HG03060 (cell line): Measurements from ENCODE around the gene ABHD14A.

Experiments
- ATAC-seq: cut with Tn5 transposase; IDR thresholded peaks from one replicate; pipeline ENCODE4 v1.9.1; 2021; ENCODE audit warnings: low read depth, moderate number of reproducible peaks; ENCODE audit not compliant: unreplicated experiment

ABHD14A gene

DNA sequence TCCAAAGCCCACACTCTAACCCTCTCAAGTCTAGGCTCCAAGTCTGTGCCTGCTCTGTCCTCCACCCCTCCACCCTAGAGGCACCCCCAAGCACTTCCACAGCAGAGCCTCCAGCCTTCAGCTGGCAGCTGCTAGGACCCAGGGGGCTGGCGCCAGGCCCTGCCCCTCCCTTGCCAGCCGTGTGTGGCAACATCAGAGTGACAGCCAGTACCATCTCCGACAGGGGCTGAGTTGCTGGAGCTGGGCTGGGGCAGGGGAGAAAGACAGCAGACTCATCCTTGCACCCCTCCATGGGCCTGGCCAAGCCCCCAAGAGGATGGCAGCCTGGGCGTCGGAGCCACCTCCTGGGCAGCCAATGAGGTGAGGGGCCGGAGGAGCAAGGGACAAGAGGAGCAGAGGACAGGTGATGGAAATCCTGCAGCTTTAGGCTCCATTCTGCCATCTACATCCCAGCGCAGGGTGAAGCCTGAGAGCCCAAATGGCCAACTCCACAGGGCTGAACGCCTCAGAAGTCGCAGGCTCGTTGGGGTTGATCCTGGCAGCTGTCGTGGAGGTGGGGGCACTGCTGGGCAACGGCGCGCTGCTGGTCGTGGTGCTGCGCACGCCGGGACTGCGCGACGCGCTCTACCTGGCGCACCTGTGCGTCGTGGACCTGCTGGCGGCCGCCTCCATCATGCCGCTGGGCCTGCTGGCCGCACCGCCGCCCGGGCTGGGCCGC is 19.5 kb upstream of the ABHD14A start, which contains the start of gene GPR62:
Gene GPR62 (plus strand): TSS at position 207 of the 718 bp plus-strand sequence. CDS start 272 bp downstream, at position 479.
- no peak for ATAC-seq

GRCh38 chr3:51955893-51956770 is 18.7 kb upstream of the ABHD14A start:
- no peak for ATAC-seq

DNA sequence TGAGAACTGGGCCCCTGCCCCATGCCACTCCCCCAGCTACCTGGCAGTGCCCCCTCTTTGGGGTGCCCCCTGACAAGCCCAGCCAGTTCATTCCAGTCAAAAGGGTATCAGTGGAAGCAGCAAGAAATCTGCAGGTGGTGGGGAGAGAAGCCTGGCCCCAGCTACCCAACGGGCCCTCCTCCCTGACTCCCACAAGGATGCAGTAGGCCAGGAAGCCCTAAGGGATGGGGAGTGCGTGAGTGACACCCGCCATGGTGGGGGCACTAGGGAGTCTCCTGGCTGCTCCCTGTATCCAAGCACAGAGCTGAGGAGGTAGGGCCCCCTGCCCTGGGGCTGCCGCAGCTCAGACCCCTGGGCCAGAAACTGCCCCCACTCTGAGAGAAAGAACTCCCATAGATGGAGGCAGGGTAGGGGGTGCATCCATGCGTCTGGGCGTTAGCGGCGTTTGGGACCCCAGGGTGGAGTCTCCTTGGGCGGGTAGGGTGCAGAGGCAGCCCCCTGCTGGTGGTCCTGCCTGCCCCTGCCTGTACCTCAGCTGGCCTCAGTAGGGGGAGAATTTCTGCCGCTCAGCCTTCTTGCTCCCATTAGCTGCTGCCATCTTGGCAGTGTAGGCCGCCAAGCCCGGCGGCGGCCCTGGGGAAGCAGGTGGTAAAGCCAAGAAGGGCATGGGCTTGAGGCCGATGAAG is 17.2 kb upstream of the ABHD14A start:
- no peak for ATAC-seq

- no peak for ATAC-seq
Measured at GRCh38 chr3:51958603-51959521, 16.0 kb upstream of the ABHD14A start.

DNA sequence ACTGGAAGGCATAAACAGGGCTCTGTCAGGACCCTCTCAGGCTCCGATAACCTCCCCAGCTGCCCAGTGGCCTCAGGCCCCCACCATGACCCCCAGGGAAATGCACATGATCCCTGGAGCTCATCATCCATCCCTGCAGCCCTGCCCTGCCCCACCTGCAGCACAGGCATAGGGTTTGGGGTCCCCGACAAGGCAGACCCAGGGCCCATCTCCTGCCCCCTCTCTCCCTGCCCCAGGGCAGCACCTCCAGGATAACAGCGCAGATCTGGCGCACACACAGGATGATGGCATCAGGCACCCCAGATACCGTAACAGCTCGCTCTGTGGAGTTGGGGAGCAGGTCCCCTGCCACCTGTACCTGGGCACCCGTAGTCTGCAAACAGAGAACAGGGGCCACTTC is 15.2 kb upstream of the ABHD14A start:
- no peak for ATAC-seq

DNA sequence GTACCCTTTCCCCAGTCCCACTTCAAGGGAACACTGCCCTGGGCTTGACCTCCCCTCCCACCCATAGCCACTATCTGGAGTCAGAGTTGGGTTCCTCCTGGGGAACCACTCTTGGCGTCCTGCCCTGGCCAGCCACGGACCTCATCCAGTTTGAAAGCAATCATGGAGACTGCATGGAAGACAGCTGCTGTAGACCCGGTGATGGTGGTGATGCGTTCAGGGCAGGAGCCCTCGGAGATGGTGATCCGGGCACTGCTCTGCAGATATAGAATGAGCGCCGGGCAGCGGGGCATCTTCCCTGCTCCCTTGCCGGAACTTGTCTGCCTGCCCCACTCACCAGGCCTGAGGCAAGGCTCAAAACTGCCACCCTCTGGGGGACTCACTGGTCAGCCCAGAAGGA is 14.5 kb upstream of the ABHD14A start:
- no peak for ATAC-seq

DNA sequence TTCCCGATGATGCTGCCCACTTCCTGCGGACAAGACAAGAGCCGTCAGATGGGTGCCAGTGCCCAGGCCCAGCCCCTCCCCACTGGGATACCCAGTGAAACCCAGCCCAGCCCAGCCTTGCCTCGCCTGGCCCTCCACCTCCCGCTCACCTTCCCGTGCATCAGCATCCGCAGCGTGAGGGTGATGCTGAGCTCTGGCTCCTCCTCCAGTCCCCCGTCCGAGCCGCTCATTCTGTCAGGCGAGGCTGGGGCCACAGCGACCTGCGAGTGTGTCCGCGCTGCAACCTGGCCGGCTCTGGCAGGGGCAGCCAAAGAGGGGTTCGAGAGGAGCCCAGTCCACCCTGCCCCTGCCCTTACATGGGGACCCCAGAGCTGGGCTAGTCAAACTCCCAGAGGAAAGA is 13.9 kb upstream of the ABHD14A start:
- no peak for ATAC-seq

DNA sequence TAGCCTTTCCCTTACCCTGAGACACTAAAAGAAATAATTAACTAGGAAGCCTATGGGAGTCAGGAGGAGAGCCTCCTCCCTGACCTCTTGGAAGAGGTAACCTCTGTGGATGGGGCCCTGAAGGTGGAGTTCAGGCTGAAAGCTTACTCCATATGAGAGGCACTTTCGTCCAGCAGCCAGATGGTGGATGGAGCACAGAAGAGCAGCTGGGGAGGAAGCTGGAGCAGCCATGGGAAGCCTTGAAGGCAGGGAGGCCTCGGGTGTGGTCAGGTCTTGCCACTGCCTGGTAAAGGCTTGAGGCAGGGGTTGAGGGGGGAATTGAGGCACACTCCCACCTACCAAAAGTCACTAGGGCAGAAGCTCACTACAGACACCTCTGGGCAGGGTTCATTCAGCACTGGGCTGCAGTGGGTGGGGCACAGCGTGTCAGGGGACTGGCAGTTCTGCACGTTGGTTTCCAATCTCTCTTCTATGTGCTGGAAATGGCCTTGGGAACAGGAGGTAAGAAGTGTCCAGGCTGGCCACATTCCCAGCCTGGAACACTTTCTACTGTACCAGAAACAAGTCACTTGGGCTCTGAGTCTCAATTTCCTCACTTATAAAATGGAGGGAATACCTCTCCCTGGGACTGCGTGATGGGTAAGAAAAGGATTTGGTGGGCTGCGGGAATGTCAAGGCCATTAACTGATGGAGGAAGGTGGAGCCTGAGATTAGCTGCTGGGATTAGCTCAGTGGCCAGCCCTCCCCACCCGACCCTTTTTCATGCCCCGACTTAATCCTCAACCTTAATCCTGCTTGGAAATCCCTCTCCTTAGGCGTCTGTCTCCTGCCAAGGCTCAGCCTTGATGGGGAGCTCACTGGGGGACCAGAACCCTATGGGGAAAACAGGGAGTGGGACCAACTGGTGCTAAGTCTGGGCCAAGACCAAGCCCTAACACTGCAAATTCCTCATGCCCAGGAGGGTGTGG is 13.0 kb upstream of the ABHD14A start:
- no peak for ATAC-seq

DNA sequence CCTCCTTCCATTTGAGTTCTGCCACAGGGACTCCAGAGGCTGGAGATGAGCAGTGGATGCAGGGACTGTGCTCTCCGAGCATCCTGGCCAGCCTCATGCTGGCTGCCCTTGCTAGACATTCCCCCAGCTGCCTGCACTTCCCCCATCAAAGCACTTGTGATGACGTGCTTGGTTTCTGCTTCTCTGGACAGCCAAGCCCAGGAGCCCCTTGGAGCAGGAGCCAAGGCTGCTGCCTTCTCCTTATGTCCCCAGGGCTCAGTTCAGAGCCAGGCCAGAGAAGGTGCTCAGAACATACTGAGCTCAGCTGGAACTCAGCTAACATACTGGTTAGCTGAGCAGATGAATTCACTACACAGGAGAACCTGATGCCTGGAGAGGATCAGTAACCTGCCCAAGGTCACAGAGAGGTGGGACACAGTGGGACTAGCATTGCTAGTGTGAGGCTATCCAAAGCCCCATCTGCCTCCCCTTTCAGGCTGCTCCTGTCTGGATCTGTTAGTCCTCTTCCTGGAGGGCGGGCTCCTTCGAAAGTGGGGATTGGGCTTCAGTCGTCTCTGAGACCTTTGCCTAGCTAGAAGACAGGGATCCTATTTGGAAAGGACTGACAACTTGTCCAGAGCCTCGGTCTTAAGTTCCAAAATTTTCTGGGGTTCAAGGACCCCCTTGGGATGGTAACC is 11.9 kb upstream of the ABHD14A start:
- no peak for ATAC-seq

DNA sequence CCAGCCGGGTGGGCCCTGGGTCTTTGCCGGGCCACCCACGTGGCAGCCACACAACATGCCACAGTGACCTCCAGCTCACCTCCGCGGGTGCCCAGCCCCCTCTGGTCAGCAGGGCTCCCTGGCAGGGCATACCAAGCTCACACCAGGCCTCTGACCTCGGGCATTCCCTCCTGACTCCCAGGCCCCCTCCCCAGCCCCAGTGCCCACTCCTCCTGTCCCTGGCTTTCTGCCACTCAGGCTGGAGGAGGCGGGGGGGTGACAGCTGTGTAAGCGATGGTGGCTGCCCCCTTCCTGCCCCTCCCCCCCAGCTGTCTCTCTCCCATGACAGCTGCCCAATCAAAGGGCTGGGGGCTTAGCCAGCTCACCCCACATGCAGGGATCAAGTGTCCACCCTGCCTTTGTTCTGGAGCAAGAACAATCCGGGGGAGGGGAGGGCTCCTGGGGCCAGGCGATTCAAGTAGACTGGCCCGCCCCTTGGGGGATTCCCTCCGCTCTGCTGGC is 10.9 kb upstream of the ABHD14A start:
- ATAC-seq: no peak

GRCh38 chr3:51964521-51964920 is 10.3 kb upstream of the ABHD14A start:
- ATAC-seq: no peak

DNA sequence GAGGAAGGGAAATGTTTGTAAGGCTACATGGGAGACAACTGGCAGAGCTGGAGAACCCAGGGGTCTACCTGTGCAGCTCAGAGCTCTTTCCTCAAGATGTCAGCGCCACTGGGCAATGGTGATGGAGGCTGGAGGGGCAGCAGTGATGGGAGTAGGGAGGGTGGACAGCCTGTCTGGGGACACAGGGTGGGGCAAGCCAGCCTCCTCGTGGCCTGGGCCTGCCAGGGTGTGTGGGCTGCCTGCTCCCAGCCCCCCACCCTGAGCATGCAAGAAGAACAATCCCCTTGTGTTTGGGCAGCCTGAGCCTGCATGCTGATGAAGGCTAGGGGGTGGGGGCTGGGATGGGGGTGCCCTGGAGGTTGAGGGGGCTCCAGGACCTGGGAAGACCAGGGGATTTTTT is 8.8 kb upstream of the ABHD14A start:
- ATAC-seq: no peak

DNA sequence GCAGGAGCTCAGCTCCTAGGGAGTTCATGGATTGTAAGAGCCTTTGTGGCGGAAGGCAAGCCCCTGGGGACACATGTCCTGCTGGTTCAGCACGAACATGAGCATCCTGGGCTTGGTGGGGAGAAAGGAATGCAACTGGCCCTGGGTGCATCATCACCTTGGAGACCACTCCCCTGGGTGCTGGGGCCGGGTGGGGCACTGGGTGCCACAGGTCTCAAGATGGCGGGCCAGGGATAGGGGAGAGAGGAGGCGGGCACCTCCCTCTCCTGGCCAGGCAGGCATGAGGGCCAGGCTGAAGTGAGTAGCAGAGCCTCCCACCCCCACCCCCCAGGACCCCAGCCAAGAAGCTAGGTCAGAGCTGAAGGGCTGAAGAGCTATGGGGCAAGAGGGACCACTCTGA is 8.4 kb upstream of the ABHD14A start:
- ATAC-seq: no peak

DNA sequence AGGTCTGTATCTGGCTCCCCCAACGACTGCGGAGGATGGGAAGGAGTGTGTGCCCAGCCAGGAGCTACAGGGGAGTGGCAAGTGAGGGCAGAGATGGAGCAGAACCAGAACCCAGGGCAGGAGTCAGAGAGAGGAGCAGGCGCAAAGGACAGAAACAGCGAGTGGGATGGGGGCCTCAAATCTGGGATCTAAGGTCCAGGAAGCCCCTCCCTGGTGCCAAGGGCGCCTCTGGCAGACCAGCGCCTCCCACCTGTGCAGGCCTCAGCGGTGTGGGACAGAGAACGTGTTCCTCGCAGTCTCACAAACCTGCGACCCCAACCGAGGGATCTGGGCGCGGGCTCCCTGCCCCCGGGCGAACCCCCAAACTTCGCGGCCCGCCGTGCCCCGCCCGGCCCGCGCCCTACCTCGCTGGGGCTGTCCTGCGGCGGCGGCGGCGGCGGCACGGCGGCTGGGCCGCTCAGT is 7.9 kb upstream of the ABHD14A start:
- no peak for ATAC-seq

DNA sequence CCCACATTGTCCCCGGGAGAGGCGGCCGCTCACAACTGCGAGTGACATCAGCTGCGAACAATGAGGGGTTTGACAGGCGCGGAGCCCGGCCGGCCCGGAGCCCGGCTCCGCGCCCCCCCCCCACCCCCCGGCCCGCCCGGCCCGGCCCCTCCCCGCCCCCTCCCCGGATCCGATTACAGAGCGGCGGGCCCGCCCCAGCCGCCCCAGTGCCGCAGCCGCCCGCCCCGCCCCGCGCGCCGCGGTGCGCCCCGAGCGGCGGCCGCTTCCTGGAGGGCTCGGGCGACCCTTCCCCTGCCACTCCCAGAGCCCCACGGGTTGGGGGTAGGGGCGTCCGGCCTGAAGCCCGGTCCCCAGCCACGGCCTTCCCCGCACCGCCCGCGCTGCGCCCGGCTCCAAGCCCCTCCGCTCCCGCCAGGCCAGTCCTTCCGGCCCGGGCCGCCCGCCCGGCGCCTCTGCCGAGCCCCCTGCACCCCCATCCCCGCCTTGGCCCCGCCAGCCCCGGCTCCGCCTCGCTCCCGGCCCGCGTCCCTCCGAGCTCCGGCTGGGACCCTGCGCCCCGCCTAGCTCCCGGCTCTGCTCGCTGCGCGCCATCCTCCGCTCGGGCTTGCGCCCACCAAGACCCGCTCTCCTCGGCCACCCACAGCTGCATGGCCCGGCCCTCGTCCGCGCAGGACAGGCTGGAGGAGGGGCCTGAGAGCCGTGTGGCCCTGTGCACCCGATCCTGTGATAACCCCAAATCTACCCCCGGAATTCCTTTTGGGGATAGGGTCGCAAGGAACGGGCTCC is 7.3 kb upstream of the ABHD14A start, which contains the start of gene PCBP4:
Gene PCBP4 (minus strand): TSS at position 71 of the 786 bp plus-strand sequence. CDS start 6,214 bp downstream, outside the sequence.
- ATAC-seq: no peak

- ATAC-seq: no peak
Measured at GRCh38 chr3:51968170-51968775, 6.6 kb upstream of the ABHD14A start.
